AG04450 (cell line): ENCODE measurements around the gene L2HGDH. TPM values are rescaled to one million over a fixed set of nuclear protein-coding genes. Genes with fewer than 3 reads are reported as not detected.

ENCODE experiments used
- CTCF ChIA-PET: fragments of 300-600, 350-600 bp; formaldehyde crosslinking; extraction: SDS; loops from one replicate; lab custom pipeline; 2022; ENCODE audit warnings: antibody characterized with exemption, inconsistent platforms; lab: Charles Lee
- POLR2A ChIA-PET: fragments of 350-600 bp; formaldehyde crosslinking; extraction: SDS; loops from one replicate; lab custom pipeline; 2021; ENCODE audit warnings: antibody characterized with exemption, inconsistent platforms; lab: Yijun Ruan, JAX
- DNase-seq: peaks from one replicate; pipeline ENCODE4 v3.0.0-alpha.2; 2011; ENCODE audit warnings: low read depth, low spot score
- H3K27ac ChIP-seq: one replicate; pipeline ENCODE4 v1.5.1; 2012; ENCODE audit warnings: low read depth, low read length, control low read depth
- H3K27me3 ChIP-seq: one replicate; pipeline ENCODE4 v1.6.0; 2012; ENCODE audit warnings: low read length; ENCODE audit not compliant: control insufficient read depth, insufficient read depth
- H3K4me3 ChIP-seq: 2 replicates; pipeline ENCODE4 v1.5.1; 2011; ENCODE audit warnings: mild to moderate bottlenecking, low read depth, low read length, control low read depth
- H3K9me3 ChIP-seq: 2 replicates; pipeline ENCODE4 v1.5.1; 2012; ENCODE audit warnings: low read length; ENCODE audit not compliant: control insufficient read depth, insufficient read depth
- polyA plus RNA-seq: library from polyadenylated mRNA; depleted of rRNA; stranded (reverse); fragments of >200 nt; gene quantifications from 2 replicates; pipeline ENCODE4 v1.2.3, GENCODE V29; 2011
- TF ChIP-seq, protein P1 (sequence below): IDR thresholded peaks from 2 replicates; pipeline ENCODE4 v1.5.1; 2011; ENCODE audit warnings: low read depth, low read length, control low read depth, inconsistent platforms

The L2HGDH gene
- polyA plus RNA-seq, 1 experiment, result 3.6 TPM

DNA sequence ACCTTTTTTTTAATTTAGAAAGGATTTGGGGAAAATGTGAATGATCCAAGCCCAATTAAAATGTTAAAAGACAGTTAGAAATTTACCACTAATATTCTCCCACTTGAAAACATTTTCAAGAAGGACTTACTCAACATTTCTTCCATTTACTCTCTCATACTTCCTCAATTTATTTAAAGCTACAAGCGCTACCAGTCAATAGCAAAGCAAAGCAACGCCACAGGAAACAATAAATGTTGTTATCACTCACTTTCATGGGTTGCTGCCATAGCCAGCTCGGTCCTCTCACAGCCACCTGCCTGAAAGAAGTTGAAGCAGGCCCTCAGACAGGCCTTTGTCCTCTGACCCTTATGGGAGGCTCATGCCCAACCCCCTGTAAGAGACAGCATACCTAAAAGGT is 74.6 kb downstream of the L2HGDH start:
- ChIA-PET POLR2A (no interaction called here), CTCF (no interaction called here)
- no peaks in the 10 kb centered on the region for H3K27me3 ChIP-seq
- no peaks in the 10 kb centered on the region for H3K9me3 ChIP-seq
- no peak overlapping the region for H3K27ac ChIP-seq
- no peak for DNase-seq
- TF ChIP-seq, protein P1, sequence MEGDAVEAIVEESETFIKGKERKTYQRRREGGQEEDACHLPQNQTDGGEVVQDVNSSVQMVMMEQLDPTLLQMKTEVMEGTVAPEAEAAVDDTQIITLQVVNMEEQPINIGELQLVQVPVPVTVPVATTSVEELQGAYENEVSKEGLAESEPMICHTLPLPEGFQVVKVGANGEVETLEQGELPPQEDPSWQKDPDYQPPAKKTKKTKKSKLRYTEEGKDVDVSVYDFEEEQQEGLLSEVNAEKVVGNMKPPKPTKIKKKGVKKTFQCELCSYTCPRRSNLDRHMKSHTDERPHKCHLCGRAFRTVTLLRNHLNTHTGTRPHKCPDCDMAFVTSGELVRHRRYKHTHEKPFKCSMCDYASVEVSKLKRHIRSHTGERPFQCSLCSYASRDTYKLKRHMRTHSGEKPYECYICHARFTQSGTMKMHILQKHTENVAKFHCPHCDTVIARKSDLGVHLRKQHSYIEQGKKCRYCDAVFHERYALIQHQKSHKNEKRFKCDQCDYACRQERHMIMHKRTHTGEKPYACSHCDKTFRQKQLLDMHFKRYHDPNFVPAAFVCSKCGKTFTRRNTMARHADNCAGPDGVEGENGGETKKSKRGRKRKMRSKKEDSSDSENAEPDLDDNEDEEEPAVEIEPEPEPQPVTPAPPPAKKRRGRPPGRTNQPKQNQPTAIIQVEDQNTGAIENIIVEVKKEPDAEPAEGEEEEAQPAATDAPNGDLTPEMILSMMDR, result no peak
- H3K4me3 ChIP-seq, result no peak overlapping the region

DNA sequence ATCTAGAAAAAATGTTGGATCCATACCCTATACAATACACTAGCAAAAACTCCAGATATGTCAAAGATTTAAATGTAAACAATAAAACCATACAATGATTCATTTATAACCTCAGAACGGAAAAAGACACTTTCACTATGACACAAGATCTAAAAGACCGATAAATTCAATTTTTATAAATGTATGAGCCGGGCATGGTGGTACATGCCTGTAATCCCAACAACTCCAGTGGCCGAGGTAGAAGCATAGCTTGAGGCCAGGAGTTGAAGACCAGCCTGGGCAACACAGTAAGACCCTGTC is 78.1 kb downstream of the L2HGDH start:
- Histone ChIP-seq H3K27me3 (no peaks in the 10 kb centered on the region), H3K27ac (no peak overlapping the region), H3K4me3 (no peak overlapping the region), H3K9me3 (no peaks in the 10 kb centered on the region; the same call in 1 of the 2 replicates)
- POLR2A ChIA-PET, result no interaction called here
- TF ChIP-seq, protein P1, result no peak
- no peak for DNase-seq
- CTCF ChIA-PET, result interaction anchor here (0.6 kb wide), 1 partner anchor 294 kb away, joined by 3 read pairs; no protein-coding TSS in a partner anchor

DNA sequence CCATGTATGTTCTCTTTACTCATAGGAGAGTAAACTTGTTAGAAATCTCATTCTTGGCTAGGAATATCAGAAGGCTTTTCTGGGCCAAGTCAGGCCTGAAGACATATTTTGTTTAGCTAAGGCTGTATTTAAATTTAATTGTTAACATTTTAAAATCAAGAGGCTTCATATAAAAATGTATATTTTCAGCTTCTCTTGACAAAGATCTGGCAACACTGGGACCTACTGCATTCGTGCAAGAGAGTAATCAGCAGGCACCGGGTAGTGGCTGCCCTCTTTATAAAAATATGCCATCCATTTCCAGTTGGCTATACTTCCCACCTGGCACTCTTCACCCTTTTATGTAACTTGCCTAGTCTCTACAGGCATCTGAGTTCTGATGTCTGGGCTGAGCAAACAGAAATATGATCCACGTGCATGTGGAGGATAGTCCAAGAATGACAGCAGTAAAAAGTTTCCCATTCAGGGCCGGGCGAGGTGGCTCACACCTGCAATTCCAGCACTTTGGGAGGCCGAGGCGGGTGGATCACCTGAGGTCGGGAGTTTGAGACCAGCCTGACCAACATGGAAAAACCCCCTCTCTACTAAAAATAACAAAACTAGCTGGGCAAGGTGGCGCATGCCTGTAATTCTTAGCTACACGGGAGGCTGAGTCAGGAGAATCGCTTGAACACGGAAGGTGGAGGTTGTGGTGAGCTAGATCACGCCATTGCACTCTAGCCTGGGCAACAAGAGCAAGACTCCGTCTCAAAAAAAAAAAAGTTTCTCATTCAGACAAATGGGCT is 78.7 kb downstream of the L2HGDH start:
- Histone ChIP-seq H3K4me3 (no peak overlapping the region), H3K9me3 (no peaks in the 10 kb centered on the region; the same call in 1 of the 2 replicates), H3K27me3 (no peaks in the 10 kb centered on the region), H3K27ac (no peak overlapping the region)
- DNase-seq, result no peak
- ChIA-PET POLR2A (no interaction called here), CTCF (interaction anchor here (0.6 to 1.0 kb wide), 3 partner anchors 15 to 370 kb away, joined by 3 read pairs; no protein-coding TSS in a partner anchor)
- TF ChIP-seq, protein P1, result no peak

DNA sequence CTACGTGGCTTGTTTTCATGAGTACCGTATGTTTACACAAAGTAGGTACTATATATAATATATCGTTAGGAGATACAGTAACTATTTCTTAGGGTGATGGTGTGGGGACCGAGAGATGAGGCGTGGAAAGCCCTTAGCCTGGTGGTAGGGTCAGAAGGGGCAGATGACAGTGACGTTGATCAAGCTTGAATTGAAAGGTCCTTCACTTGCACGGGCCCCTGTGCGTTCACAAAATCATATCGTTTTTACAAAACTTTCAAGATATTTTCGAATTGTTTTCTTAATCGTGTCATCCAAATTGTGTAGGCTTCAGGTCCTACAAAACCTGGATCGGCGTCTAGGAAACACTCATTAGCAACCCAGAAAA is 79.8 kb downstream of the L2HGDH start:
- CTCF ChIA-PET, result interaction anchor here (0.8 to 1.0 kb wide), 3 partner anchors 16 to 371 kb away, joined by 3 read pairs; no protein-coding TSS in a partner anchor
- H3K9me3 ChIP-seq, result no peaks in the 10 kb centered on the region; the same call in 1 of the 2 replicates
- TF ChIP-seq, protein P1, result no peak
- DNase-seq, result no peak
- peak overlapping the region; percentile 77 for H3K4me3 ChIP-seq
- peak overlapping the region; percentile 77 for H3K27ac ChIP-seq
- POLR2A ChIA-PET, result interaction anchor here (1.2 kb wide), 1 partner anchor 17 kb away, joined by 3 read pairs; no protein-coding TSS in a partner anchor
- no peaks in the 10 kb centered on the region for H3K27me3 ChIP-seq
